SK-N-SH (cell line): Measurements from ENCODE around the gene MCUR1. TPM values are rescaled to one million over a fixed set of nuclear protein-coding genes. Genes with fewer than 3 reads are reported as not detected.
A peak's percentile ranks its signal among the peaks of the same experiment; 100 is the strongest.

Experiments used
- CTCF ChIA-PET: fragments of 300-600, 350-600 bp; formaldehyde crosslinking; extraction: SDS; loops from one replicate; lab custom pipeline; 2021; lab: Yijun Ruan, JAX
- POLR2A ChIA-PET: fragments of 350-600 bp; sonication (Branson Sonifier 250); formaldehyde crosslinking; extraction: SDS; loops from one replicate; lab custom pipeline; 2020; ENCODE audit warnings: antibody characterized with exemption, inconsistent platforms; lab: Yijun Ruan, JAX
- DNase-seq: peaks from one replicate; pipeline ENCODE4 v3.0.0; 2012
- H2AFZ ChIP-seq: fragments of 200-600 bp; sonication (generic); 2 replicates; pipeline ENCODE4 v1.8.1; 2016; ENCODE audit warnings: antibody characterized with exemption, mild to moderate bottlenecking, low read depth
- H3F3A ChIP-seq: fragments of 200-600 bp; sonication (generic); replicated peaks from 2 replicates; pipeline ENCODE3; 2016; ENCODE audit warnings: antibody characterized with exemption, mild to moderate bottlenecking; ENCODE audit not compliant: insufficient read depth
- H3K27ac ChIP-seq, 2 experiments: fragments of 200-500 bp in 1 of 2; fragments of 200-600 bp in 1 of 2; sonication (Bioruptor generic) in 1 of 2; sonication (generic), shearing (Covaris generic) in 1 of 2; 2 replicates each; pipeline versions ENCODE4 v1.5.1 to v1.6.1; 2014 to 2016; ENCODE audit warnings: low read depth in 2 of 2, inconsistent platforms in 1 of 2, low read length in 1 of 2, mild to moderate bottlenecking in 1 of 2, mixed read lengths in 1 of 2
- H3K27me3 ChIP-seq: fragments of 200-600 bp; sonication (generic), shearing (Covaris generic); 2 replicates; pipeline ENCODE4 v1.6.1; 2016; ENCODE audit warnings: mixed run types; ENCODE audit not compliant: insufficient read depth
- H3K36me3 ChIP-seq, 2 experiments: fragments of 200-500 bp in 1 of 2; fragments of 200-600 bp in 1 of 2; sonication (Bioruptor generic) in 1 of 2; sonication (generic) in 1 of 2; replicated peaks in 1 of 2; 2 replicates each; pipeline versions ENCODE3 to v1.5.1; 2014 to 2016; ENCODE audit warnings: low read length in 1 of 2, mild to moderate bottlenecking in 1 of 2; ENCODE audit not compliant: insufficient read depth in 2 of 2, control insufficient read depth in 1 of 2
- H3K4me1 ChIP-seq, 2 experiments: fragments of 200-500 bp in 1 of 2; fragments of 200-600 bp in 1 of 2; sonication (Bioruptor generic) in 1 of 2; sonication (generic), shearing (Covaris generic) in 1 of 2; 2 replicates each; pipeline versions ENCODE4 v1.5.1 to v1.6.1; 2014 to 2016; ENCODE audit warnings: low read depth in 1 of 2, low read length in 1 of 2, mixed run types in 1 of 2; ENCODE audit not compliant: insufficient read depth in 2 of 2, control insufficient read depth in 1 of 2
- H3K4me2 ChIP-seq: fragments of 200-600 bp; sonication (generic), shearing (Covaris generic); 2 replicates; pipeline ENCODE4 v1.6.1; 2017; ENCODE audit warnings: mixed run types
- H3K4me3 ChIP-seq, 2 experiments: fragments of 200-500 bp in 1 of 2; fragments of 200-600 bp in 1 of 2; sonication (Bioruptor generic) in 1 of 2; sonication (generic), shearing (Covaris generic) in 1 of 2; 2 replicates each; pipeline versions ENCODE4 v1.5.1 to v1.8.1; 2014 to 2016; ENCODE audit warnings: low read depth in 2 of 2, inconsistent platforms in 1 of 2, low read length in 1 of 2, mild to moderate bottlenecking in 1 of 2, mixed read lengths in 1 of 2, moderate library complexity in 1 of 2
- H3K79me2 ChIP-seq: fragments of 200-600 bp; sonication (generic); 2 replicates; pipeline ENCODE4 v1.8.1; 2017; ENCODE audit warnings: mild to moderate bottlenecking; ENCODE audit not compliant: insufficient read depth
- H3K9ac ChIP-seq: fragments of 200-600 bp; sonication (generic); 2 replicates; pipeline ENCODE4 v1.6.1; 2017; ENCODE audit warnings: mixed run types
- H3K9me2 ChIP-seq: fragments of 200-600 bp; sonication (generic); 2 replicates; pipeline ENCODE4 v1.6.1; 2017; ENCODE audit warnings: mixed run types
- H3K9me3 ChIP-seq: fragments of 200-600 bp; sonication (generic); 2 replicates; pipeline ENCODE4 v1.6.1; 2017; ENCODE audit warnings: mixed run types, mild to moderate bottlenecking, moderate library complexity
- H4K20me1 ChIP-seq: fragments of 200-600 bp; sonication (generic); 2 replicates; pipeline ENCODE4 v1.6.1; 2017; ENCODE audit warnings: mild to moderate bottlenecking, mixed run types; ENCODE audit not compliant: insufficient read depth
- ELF1 ChIP-seq: IDR thresholded peaks from 2 replicates; pipeline ENCODE4 v1.4.0; 2012
- EP300 ChIP-seq, 2 experiments: IDR thresholded peaks; 2 replicates each; pipeline versions ENCODE4 v1.4.0 to v1.6.1; 2012; ENCODE audit warnings: borderline replicate concordance in 1 of 2, low read depth in 1 of 2, low read length in 1 of 2
- EZH2phosphoT487 ChIP-seq: fragments of 200-600 bp; sonication (generic); IDR thresholded peaks from 2 replicates; pipeline ENCODE4 v1.6.1; 2017; ENCODE audit warnings: low read depth, mixed run types, mild to moderate bottlenecking, antibody characterized with exemption, moderate library complexity, borderline replicate concordance
- FOSL2 ChIP-seq: IDR thresholded peaks from 2 replicates; pipeline ENCODE4 v1.4.0; 2012; ENCODE audit warnings: low read depth, mild to moderate bottlenecking, moderate library complexity, borderline replicate concordance
- FOXM1 ChIP-seq: IDR thresholded peaks from 2 replicates; pipeline ENCODE4 v1.4.0; 2012; ENCODE audit warnings: low read depth, mild to moderate bottlenecking
- GATA2 ChIP-seq: sonication (generic); formaldehyde crosslinking; IDR thresholded peaks from 2 replicates; pipeline ENCODE4 v1.5.0; 2020; ENCODE audit warnings: mild to moderate bottlenecking, missing genetic modification reagents
- MXI1 ChIP-seq: IDR thresholded peaks from 2 replicates; pipeline ENCODE4 v1.6.1; 2012; ENCODE audit warnings: mild to moderate bottlenecking, low read depth, low read length, improper control_type of control experiment
- RXRA ChIP-seq: IDR thresholded peaks from 2 replicates; pipeline ENCODE4 v1.4.0; 2012; ENCODE audit warnings: low read depth, mild to moderate bottlenecking, borderline replicate concordance
- SMC3 ChIP-seq: IDR thresholded peaks from 2 replicates; pipeline ENCODE4 v1.6.1; 2012; ENCODE audit warnings: low read depth, low read length, improper control_type of control experiment
- TCF12 ChIP-seq: IDR thresholded peaks from 2 replicates; pipeline ENCODE4 v1.4.0; 2012
- TEAD4 ChIP-seq: IDR thresholded peaks from 2 replicates; pipeline ENCODE4 v1.4.0; 2012; ENCODE audit warnings: mild to moderate bottlenecking, borderline replicate concordance; ENCODE audit not compliant: insufficient read depth
- WGBS: methylation state at CpG from one replicate; pipeline ENCODE4 v1.1.6; 2017; ENCODE audit warnings: low lambda C conversion rate; 5-methylcytosine and 5-hydroxymethylcytosine counted together
- polyA plus RNA-seq, 3 experiments: library from polyadenylated mRNA; depleted of rRNA; stranded (reverse); fragments of >200 nt; gene quantifications; 2 replicates each; pipeline ENCODE4 v1.2.3, GENCODE V29; 2012
- TF ChIP-seq, protein P1 (sequence below): fragments of 150-350 bp; IDR thresholded peaks from 2 replicates; pipeline ENCODE4 v1.6.1; 2016; ENCODE audit warnings: mild to moderate bottlenecking, low read depth, low read length
- TF ChIP-seq, protein P2 (sequence below): IDR thresholded peaks from 2 replicates; pipeline ENCODE4 v1.6.1; 2012; ENCODE audit warnings: mild to moderate bottlenecking, low read depth, low read length, moderate library complexity
- TF ChIP-seq, protein P3 (sequence below): IDR thresholded peaks from 2 replicates; pipeline ENCODE4; 2012
- TF ChIP-seq, protein P4 (sequence below): IDR thresholded peaks from 2 replicates; pipeline ENCODE4 v1.4.0; 2012; ENCODE audit warnings: low read depth, borderline replicate concordance
- TF ChIP-seq, protein P5 (sequence below): IDR thresholded peaks from 2 replicates; pipeline ENCODE4 v1.4.0; 2012; ENCODE audit warnings: low read depth, borderline replicate concordance

MCUR1 gene
- polyA plus RNA-seq, 1 of the 3 experiments (the other 2 are of a cell fraction): 8.3 TPM

DNA sequence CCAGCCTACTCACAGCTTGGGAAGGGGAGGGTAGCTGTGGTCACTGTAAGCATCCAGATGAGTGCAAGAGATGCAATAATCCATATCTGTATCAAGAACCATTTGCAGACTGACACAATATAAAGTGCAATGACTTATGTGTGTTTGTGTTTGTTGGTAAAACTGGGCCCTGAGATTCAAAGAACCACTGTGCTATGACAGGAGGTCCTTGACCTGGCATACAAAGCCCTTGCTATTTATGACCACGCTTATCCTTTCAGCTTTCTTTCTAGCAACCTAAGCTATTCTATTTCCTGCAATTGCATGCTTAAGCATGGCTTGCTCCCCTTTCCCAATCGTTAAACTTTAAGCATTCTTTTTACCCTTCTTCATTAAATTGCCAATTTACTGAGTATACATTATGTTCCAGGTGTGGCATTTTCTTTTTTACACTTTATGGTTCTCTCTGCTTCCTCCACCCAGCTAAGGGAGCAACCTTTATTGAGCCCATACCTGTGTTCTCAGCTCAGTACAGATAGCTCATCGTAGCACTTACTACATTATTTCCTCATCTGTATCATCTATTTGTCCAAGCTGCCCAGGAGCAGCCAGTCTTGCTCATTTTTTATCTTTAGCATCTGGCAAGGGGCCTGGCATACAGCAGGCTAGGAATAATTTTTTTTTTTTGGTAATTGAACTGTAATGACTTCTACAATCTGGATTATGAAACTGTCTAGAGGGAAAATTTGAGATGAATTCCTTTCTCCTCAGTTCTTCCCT, 3.5 kb downstream of the MCUR1 start:
- Histone ChIP-seq H3K9me3 (no peaks in the 10 kb centered on the region), H3K4me2 (peak overlapping the region; percentile 20; the same call in 1 of the 2 replicates), H3K27me3 (no peaks in the 10 kb centered on the region), H2AFZ (no peak overlapping the region), H3F3A (peaks cover 8% of the 10 kb centered on the region), H3K27ac (peak overlapping the region in 1 of 2 experiments; percentile 64; a peak in 2 of 4 replicates), H3K36me3 (peaks cover 2 to 7% of the 10 kb centered on the region in 2 experiments), H3K4me3 (no peak overlapping the region), H3K4me1 (peaks cover 7 to 26% of the 10 kb centered on the region in 2 experiments; a peak in 3 of 4 replicates), H3K9me2 (no peaks in the 10 kb centered on the region), H3K79me2 (peaks cover 53% of the 10 kb centered on the region)
- peak; percentile 45 for DNase-seq
- POLR2A ChIA-PET: interaction anchor here (1.7 kb wide), 1 partner anchor 49 kb away, joined by 6 read pairs; no protein-coding TSS in a partner anchor
- CTCF ChIA-PET: interaction anchor here (0.9 to 3.1 kb wide), 3 partner anchors 16 to 1597 kb away, joined by 3 to 20 read pairs (median 3); no protein-coding TSS in a partner anchor
- TF ChIP-seq, protein P1, sequence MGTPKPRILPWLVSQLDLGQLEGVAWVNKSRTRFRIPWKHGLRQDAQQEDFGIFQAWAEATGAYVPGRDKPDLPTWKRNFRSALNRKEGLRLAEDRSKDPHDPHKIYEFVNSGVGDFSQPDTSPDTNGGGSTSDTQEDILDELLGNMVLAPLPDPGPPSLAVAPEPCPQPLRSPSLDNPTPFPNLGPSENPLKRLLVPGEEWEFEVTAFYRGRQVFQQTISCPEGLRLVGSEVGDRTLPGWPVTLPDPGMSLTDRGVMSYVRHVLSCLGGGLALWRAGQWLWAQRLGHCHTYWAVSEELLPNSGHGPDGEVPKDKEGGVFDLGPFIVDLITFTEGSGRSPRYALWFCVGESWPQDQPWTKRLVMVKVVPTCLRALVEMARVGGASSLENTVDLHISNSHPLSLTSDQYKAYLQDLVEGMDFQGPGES: no peak
- peak; percentile 33; the same call in 1 of the 2 replicates for TF ChIP-seq MXI1
- TF ChIP-seq TCF12: peak; percentile 42; the same call in 1 of the 2 replicates
- TF ChIP-seq EP300 (IDR thresholded peaks at IDR 0.05; ENCODE audit: borderline replicate concordance in 1 of 2, low read depth in 1 of 2, low read length in 1 of 2): peak in 1 of 2 experiments; percentile 45; a peak in 1 of 4 replicates
- TF ChIP-seq GATA2 (CRISPR knock-in tag): peak; percentile 88
- TF ChIP-seq, protein P2, sequence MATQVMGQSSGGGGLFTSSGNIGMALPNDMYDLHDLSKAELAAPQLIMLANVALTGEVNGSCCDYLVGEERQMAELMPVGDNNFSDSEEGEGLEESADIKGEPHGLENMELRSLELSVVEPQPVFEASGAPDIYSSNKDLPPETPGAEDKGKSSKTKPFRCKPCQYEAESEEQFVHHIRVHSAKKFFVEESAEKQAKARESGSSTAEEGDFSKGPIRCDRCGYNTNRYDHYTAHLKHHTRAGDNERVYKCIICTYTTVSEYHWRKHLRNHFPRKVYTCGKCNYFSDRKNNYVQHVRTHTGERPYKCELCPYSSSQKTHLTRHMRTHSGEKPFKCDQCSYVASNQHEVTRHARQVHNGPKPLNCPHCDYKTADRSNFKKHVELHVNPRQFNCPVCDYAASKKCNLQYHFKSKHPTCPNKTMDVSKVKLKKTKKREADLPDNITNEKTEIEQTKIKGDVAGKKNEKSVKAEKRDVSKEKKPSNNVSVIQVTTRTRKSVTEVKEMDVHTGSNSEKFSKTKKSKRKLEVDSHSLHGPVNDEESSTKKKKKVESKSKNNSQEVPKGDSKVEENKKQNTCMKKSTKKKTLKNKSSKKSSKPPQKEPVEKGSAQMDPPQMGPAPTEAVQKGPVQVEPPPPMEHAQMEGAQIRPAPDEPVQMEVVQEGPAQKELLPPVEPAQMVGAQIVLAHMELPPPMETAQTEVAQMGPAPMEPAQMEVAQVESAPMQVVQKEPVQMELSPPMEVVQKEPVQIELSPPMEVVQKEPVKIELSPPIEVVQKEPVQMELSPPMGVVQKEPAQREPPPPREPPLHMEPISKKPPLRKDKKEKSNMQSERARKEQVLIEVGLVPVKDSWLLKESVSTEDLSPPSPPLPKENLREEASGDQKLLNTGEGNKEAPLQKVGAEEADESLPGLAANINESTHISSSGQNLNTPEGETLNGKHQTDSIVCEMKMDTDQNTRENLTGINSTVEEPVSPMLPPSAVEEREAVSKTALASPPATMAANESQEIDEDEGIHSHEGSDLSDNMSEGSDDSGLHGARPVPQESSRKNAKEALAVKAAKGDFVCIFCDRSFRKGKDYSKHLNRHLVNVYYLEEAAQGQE: no peak
- TF ChIP-seq, all 33 proteins: peak for 4
- H4K20me1 ChIP-seq: peaks cover 3% of the 10 kb centered on the region; the same call in 1 of the 2 replicates
- no peak overlapping the region for H3K9ac ChIP-seq
- WGBS: 38% methylated on average over 3 of the region's 3 CpGs

DNA sequence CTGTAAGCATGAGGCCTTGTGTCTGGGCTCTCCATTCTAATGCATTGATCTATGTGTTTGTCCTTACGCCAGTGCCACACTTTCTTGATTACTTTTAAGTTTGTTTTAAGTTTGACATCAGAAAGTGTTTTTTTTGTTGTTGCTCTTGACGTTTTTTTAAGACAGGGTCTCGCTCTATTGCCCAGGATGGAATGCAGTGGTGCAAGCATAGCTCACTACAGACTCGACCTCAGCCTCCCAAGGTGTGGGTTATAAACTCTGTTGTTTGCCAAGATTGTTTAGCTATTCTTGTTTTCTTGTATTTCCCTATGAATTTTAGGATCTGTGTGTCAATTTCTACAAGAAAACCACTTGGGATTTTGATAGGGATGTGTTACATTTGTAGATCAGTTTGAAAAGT, 5.6 kb downstream of the MCUR1 start:
- 98% methylated on average over 4 of the region's 4 CpGs for WGBS
- no peak for DNase-seq
- TF ChIP-seq EZH2phosphoT487 (no peak), FOSL2 (no peak), ELF1 (no peak), EP300 (IDR thresholded peaks at IDR 0.05; ENCODE audit: borderline replicate concordance in 1 of 2, low read depth in 1 of 2, low read length in 1 of 2) (no peak), FOXM1 (no peak), TEAD4 (no peak), RXRA (no peak), SMC3 (no peak)
- TF ChIP-seq, protein P3, sequence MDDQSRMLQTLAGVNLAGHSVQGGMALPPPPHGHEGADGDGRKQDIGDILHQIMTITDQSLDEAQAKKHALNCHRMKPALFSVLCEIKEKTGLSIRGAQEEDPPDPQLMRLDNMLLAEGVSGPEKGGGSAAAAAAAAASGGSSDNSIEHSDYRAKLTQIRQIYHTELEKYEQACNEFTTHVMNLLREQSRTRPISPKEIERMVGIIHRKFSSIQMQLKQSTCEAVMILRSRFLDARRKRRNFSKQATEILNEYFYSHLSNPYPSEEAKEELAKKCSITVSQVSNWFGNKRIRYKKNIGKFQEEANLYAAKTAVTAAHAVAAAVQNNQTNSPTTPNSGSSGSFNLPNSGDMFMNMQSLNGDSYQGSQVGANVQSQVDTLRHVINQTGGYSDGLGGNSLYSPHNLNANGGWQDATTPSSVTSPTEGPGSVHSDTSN: no peak
- TF ChIP-seq, protein P4, sequence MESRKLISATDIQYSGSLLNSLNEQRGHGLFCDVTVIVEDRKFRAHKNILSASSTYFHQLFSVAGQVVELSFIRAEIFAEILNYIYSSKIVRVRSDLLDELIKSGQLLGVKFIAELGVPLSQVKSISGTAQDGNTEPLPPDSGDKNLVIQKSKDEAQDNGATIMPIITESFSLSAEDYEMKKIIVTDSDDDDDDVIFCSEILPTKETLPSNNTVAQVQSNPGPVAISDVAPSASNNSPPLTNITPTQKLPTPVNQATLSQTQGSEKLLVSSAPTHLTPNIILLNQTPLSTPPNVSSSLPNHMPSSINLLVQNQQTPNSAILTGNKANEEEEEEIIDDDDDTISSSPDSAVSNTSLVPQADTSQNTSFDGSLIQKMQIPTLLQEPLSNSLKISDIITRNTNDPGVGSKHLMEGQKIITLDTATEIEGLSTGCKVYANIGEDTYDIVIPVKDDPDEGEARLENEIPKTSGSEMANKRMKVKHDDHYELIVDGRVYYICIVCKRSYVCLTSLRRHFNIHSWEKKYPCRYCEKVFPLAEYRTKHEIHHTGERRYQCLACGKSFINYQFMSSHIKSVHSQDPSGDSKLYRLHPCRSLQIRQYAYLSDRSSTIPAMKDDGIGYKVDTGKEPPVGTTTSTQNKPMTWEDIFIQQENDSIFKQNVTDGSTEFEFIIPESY: no peak
- TF ChIP-seq, protein P5, sequence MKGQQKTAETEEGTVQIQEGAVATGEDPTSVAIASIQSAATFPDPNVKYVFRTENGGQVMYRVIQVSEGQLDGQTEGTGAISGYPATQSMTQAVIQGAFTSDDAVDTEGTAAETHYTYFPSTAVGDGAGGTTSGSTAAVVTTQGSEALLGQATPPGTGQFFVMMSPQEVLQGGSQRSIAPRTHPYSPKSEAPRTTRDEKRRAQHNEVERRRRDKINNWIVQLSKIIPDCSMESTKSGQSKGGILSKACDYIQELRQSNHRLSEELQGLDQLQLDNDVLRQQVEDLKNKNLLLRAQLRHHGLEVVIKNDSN: no peak
- H3K9me3 ChIP-seq: no peaks in the 10 kb centered on the region
- no peak overlapping the region for H3K4me2 ChIP-seq
- no peak overlapping the region for H3K9ac ChIP-seq
- H3K36me3 ChIP-seq: peaks cover 4 to 16% of the 10 kb centered on the region in 2 experiments
- ChIA-PET CTCF (interaction anchor here (0.9 to 2.6 kb wide), 2 partner anchors 13 to 258 kb away, joined by 4 to 10 read pairs; no protein-coding TSS in a partner anchor), POLR2A (no interaction called here)
- H3K4me3 ChIP-seq: no peak overlapping the region
- H3K4me1 ChIP-seq: peaks cover 7 to 26% of the 10 kb centered on the region in 2 experiments; a peak in 3 of 4 replicates
- peaks cover 53% of the 10 kb centered on the region for H3K79me2 ChIP-seq
- H3F3A ChIP-seq: peaks cover 4% of the 10 kb centered on the region
- H3K9me2 ChIP-seq: no peaks in the 10 kb centered on the region
- H3K27me3 ChIP-seq: no peaks in the 10 kb centered on the region
- peaks cover 3% of the 10 kb centered on the region; the same call in 1 of the 2 replicates for H4K20me1 ChIP-seq
- H2AFZ ChIP-seq: no peak overlapping the region
- H3K27ac ChIP-seq: no peak overlapping the region
